OCI-M2 (cell line): ENCODE measurements around the gene COX6B2.

Source experiments
- DNase-seq: peaks from one replicate; lab custom pipeline; 2025; ENCODE audit not compliant: unreplicated experiment; lab: John Stamatoyannopoulos, UW

The COX6B2 gene

DNA sequence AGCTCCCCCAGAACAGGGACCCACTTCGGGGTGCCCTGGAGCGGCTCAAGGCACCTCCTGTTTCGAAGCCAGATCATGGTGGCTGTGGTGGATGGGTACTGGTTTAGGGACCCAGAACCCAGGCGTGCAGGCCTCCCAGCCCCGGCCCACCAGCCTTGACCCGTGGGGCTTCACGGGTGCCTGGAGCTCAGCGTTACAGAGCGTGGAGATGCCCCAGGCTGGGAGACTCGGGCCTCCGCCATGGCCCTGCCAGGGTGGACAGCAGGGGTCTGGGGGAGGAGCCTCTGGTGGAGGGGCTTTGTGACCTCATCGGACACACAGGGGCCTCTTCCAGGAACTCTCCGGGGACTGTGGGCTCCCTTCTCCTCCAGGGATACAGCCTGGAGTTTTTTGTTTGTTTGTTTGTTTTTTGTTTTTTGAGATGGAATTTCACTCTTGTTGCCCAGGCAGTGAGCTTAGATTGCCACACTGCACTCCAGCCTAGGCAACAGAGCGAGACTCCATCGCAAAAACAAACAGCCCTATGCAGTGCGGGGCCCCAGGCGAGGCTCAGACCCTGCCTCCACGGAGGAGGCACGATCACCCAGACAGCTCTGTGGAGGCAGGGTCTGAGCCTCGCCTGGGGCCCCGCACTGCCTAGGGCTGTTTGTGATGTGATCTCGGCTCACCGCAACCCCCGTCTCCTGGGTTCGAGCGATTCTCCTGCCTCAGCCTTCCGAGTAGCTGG lies 8.6 kb upstream of the COX6B2 start, which contains the start of gene GARIN5B:
Gene GARIN5B, minus strand, starts transcription at position 271 of the 727 bp plus-strand sequence. Its CDS starts 194 bp downstream, at position 77.
- DNase-seq, result no peak

- DNase-seq, result no peak
Measured at GRCh38 chr19:55362174-55362989, 7.9 kb upstream of the COX6B2 start.

GRCh38 chr19:55360902-55361301 lies 6.4 kb upstream of the COX6B2 start:
- no peak for DNase-seq

GRCh38 chr19:55358943-55359908 lies 4.7 kb upstream of the COX6B2 start:
- DNase-seq, result no peak

GRCh38 chr19:55358493-55358892 lies 4.0 kb upstream of the COX6B2 start:
- DNase-seq, result no peak

- DNase-seq, result no peak
Measured at GRCh38 chr19:55355213-55355821, 798 bp upstream of the COX6B2 start.

DNA sequence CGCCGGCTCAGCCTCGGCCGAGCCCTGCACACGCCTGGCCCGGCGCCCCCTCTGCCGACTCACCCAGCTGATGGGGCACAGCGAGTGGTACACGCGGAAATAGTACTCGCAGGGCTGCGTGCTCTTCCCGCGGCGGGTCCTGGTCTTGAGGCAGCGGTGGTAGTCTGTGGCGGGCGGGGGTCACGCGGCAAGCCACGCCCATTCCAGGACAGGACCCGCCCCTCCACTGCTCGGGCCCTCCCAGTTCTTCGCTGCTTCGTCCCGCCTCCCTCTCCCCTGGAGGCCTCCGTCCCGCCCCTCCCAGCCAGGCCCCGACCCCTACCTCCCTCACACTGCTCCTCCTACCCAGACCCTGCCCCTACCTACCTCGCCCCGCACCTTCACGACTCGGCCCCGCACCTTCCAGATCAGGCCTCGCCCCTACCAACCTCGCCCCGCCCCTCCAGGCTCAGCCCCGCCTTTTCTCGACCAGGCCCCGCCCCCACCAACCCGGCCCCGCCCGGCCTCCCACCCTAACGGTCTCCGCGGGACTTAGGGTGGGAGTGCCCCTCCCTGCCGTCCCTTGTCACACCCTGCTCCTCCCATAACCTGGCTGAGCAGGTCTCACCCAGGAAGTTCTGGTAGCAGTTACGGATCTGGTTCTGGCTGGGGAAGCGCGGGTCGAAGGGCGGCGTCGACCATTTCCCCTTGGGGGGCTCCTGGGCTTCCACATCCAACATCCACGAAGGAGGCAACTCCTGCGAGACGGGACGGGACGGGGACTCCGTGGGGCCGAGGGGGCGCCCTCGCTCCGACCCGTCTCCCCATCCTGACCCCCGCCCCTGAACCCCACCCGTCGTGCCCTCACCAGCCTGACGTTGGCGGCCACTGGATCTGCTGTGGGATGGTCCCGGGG lies 469 bp downstream of the COX6B2 start:
- no peak for DNase-seq

DNA sequence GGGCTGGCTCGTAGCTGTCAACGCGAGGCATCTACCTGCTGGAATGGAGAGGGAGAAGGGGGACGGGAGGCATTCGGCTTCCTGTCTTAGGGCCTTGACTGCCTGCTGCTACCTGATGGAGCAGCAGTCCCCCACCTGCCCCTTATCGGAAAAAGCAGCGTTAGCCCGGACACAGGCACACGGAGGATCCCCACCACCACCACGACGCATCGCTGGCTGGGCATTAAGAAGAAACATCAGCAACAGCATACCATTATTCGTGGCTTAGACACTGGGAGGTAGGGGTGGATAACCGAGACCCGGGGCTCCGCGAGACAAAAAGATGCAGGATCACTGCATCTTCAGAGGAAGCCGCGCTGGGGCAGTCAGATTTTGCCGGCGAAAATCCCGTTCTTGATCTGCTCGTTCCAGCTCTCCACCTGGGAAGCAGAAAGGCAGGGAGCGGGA lies 1.1 kb downstream of the COX6B2 start:
- DNase-seq, result no peak

- DNase-seq, result no peak
Measured at GRCh38 chr19:55352549-55353145, 1.9 kb downstream of the COX6B2 start.

DNA sequence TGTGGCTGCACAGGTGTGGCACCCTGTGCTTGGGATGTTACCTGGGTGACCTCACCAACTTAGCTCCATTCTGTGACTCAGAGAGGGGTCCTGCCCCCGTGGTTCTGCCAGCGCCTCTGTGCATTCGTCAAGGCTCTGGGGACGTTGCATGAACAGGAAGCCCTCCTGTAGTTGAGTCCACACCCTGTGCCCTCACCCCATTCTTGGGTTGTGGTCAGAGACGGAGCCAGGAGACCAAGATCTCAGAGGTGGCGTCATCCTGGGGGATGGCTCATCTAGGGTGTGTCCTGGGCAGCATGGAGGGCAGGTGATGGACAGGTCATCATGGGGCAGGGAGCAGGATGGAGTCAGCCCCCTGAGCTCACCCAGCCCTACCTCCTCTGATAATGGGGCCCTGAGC lies 2.5 kb downstream of the COX6B2 start:
- DNase-seq, result no peak

DNA sequence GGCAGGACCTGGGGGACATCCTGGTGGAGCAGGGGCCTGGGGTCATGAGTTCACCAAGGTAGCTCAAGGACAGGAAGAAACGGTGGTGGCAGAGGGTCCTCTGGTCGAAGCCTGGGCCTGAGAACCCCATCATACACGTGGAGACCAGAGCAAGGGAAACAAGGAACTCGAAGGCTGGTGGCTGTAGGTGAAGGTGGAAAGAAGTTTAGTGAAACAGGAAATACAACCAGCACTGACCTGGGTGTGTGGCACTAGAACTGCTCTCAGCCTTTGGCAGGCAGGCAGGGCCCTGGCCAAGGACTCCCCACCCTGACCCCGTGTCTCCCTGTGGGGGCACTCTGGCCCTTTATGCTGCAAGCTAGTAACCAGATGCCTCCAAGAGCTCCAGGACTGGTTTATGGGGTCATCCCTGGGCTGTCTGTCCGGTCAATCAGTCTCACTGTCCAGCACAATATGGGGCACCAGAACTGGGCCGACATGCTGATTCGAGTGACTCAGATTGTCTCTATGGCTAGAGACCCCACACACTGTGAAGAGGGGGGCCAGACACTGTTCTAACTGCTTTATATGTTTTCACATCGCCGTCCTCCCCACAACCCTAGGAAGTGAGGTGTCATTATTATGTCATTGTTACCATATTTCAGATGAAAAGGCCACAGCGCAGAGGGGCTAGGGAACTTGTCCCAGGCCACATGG lies 3.8 kb downstream of the COX6B2 start:
- no peak for DNase-seq

DNA sequence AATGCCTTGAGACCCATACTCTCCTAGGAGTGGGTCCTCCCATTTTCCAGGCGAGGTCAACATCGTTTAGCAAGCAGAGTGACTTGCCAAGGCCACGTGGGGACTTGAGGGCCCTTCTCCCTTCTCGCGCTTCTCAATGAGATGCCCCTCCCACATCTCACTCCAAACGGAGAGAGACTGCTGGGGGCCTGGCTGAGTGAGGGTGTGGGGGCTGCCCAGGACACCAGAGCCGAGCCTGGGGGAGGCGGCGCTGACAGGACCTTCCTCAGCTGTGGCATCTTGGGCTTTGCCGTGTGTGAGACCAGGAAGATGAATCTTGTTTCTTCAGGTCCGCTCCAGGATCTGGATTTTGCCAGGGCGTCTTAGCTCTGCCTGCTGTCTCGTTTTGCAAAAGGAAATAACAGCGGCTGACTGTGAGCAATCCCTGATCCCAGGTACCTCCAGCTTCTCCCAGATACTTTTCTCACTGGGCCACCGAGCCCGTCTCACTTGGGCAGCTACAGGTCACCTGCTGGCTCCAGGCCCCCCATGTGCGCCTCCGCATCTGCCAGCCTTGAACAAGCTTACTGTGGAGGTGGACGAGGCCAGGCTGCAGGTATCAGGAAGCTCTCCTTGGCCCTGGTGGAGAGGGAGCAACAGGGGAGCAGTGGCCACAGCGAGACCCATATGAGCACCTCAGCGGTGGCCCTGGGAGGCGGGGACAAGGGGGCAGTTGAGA lies 6.0 kb downstream of the COX6B2 start:
- no peak for DNase-seq

DNA sequence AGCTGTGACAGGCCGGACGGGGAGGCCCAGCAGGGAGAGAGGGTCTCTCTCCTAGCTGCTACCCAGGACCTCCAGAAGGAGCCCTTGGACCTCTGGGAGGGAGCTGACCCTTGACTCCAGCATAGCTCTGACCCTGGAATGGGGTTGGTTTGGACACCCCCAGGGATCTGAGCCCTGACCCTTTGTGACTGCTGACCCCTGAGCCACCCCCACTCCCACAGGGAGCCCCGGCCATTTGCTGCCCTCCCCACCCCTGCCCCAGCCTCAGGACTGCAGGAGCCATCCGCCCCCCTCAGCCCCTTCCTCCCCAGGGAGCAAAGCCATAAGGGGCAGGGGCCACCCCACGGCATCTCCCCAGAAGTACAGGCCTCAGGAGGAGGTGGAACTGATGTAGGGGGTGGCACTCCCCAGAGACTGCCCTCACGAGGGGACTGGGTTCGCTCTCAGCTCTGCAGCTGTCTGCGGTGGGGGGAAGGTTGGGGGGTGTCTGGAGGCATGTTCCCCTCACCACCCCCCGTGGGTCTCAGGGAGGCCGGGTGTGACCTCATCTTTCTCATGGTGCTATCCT lies 7.0 kb downstream of the COX6B2 start:
- DNase-seq, result no peak

- no peak for DNase-seq
Measured at GRCh38 chr19:55346725-55347441, 7.6 kb downstream of the COX6B2 start.

DNA sequence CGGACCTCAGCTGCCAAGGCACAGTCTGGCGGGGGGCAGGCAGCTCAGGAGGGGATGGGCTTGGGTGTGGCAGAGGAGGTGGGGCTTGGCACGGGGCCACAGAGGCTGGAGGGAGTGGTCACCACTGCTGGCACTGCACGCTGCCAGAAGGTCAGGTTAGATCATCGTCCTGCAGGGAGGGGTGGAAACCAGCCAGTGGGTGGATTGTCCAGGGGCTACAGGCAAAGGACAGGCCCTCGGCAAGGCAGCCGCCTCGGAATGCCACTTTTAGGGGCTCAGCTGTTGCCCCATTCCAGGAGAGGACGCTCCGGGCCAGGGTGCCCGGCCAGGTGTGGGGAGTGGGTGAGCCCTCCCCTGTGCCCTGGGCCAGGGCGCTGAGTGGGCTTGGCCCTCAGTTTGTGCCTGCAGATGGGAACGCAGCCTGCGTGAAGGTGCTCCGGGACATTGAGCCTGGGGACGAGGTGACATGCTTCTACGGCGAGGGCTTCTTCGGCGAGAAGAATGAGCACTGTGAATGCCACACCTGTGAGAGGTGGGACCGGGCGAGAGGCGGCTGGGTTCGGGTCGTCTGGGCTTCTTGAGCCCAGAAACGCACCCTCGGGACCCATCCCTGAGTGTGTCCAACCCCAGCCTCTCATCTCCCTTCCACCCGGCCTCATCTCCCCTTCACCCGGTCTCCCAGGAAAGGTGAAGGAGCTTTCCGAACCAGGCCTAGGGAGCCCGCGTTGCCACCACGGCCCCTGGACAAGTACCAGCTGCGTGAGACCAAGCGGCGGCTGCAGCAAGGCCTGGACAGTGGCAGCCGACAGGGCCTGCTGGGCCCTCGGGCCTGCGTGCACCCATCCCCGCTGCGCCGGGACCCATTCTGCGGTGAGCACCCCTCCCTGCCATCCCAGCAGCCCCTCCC lies 8.4 kb downstream of the COX6B2 start:
- no peak for DNase-seq
